EH (cell line): ENCODE results near the gene COL4A2.
A peak's percentile ranks its signal among the peaks of the same experiment; 100 is the strongest.
"Not testable (repeated sequence)": the region's sequence is repeated elsewhere in the genome, so short reads cannot be mapped to it uniquely, and the experiment has no call there.

Experiments
- DNase-seq: peaks from one replicate; pipeline ENCODE4 v3.0.0-alpha.2; 2015; ENCODE audit warnings: low read depth

Gene COL4A2

DNA sequence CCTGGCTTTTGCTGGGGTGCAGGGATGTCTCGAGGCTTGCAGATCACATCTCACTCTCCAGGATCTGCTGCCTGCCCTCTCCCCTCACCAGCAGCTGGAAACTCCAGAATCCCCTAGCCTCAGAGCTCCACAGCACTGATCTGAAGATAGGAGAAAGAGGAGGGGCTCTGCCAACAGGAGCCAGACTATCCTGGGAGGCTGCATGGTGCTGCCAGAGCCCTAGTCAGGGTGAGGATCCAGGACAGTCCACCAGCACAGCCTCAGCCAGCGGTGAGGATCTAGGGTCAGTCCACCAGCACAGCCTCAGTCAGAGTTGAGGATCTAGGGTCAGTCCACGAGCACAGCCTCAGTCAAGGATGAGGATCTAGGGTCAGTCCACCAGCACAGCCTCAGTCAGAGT, 189.2 kb downstream of the COL4A2 start:
- no peak for DNase-seq

DNA sequence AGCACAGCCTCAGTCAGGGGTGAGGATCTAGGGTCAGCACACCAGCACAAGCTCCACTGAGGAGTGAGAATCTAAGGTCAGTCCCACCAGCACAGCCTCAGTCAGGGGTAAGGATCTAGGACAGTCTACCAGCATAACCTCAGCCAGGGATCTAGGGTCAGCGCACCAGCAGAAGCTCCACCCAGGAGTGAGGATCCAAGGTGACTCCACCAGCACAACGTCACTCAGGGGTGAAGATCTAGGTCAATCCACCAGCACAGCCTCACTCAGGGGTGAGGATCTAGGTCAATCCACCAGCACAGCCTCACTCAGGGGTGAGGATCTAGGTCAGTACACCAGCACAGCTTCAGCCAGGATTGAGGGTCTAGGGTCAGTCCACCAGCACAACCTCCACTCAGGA, 189.9 kb downstream of the COL4A2 start:
- DNase-seq = no peak

DNA sequence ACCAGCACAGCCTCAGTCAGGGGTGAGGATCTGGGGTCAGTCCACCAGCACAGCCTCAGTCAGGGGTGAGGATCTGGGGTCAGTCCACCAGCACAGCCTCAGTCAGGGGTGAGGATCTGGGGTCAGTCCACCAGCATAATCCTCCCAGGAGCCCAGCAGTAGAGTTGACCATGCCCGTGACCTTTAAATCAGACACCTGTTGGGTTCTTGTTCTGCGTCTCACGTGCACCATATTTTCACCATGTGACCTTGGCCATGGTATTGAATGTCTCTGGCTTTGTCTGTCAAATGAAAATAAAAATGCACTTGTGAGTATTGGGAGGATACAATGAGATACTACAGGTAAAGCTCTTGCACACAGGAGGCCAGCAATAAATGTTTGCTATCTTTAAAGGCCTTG, 190.8 kb downstream of the COL4A2 start:
- not testable (repeated sequence) for DNase-seq

DNA sequence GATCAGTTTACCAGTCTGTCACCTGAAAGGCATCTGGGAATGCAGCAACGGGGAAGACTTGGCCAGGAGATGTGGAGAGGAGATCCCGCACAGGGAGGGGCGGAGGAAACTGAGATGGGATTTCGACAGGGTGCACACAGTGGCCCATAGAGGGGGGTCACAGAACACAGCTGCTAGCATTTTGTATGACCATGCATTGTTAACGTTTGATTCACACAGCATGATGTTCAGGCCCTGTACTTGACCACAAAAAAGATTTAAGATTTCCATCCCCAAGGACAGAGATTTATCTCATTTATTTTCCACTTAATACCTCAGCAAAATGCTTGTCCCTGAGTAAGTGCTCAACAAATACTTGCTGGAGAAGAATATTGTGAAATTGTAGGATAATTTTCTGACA, 191.2 kb downstream of the COL4A2 start:
- peak; percentile 56 for DNase-seq

DNA sequence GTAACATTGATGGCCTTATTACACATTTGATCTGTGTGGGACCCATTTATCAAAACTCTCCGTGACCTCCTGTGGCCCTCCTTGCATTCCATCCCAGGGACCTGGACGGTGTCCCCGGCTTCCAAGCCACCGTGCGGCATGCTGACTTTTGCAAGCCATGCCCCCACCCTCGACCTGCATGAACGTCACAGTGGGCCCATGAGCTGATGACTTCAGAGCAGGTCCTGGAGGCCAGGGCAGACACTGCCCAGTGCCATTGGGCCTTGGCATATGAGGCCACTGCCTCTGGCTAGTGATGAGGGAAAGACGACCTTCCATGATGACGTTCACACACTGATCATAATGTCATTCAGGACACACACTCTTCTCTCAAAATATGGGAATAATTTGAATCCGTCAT, 191.7 kb downstream of the COL4A2 start:
- DNase-seq = no peak

DNA sequence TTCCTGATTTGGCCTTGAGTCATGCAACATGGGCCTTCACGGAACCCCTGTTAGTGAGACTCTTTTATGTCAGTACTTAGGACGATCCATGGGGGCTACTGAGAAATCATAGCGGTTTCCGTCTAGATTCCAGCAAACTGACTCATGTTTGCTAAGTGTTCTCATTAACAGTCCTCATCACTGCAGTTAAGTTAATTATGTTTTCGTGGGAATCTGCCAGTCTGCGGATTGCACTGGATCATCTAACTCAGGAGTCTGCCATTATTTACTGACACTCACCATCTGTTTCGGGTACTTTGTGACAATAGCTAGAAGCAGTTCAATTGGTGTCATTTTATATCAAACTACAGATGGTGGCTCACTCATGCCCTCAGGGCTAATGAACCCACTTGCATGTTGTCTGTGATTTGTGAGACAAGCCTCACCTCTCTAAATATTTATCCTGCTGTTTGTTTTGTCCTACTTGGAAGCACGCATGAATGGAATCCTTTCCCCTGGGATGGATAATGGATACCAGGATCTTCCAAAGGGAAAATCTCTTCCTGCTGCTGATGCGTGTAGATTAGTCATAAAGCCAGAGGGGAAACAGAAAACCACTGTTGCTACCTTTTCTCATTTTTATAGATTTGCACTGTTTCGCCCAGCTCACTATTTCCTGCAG, 192.7 kb downstream of the COL4A2 start:
- DNase-seq = peak; percentile 93

DNA sequence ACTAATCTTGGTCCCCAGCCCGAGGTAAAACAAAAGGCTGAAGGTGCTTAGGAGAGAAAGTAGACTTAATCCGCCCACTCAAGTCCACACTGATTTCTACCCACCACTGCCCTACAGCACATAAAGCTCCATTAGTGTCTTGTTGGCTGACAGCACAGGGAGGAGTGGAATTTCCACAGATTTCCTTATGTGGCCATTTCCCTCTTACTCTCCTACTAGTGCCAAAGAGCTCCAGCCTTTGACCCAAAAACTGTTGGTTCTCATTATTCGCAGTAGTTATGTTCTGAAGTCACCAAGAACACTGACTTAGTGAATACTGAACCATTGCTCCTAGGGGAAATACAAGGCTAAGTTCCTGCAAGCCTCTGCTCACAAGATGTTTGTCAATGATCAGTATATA, 193.3 kb downstream of the COL4A2 start:
- DNase-seq = no peak

DNA sequence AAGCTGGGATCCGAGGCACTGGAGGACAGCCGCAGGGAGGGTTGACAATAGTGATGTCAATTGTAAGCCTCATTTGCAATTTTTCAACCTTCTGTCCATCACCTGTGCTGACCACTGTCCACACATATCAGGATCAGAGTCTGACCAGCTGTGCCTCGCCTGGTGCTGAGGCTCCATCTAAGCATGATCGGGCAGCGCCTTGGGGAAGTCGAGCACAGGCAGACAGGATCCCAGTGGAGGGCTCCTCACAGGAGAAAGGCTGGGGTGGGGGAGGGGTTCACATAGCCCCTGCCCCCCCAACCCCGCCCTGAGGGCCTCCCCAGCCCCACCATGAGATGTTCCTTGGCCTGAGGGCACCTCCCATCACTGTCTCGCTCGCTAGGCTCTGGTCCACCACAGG, 194.1 kb downstream of the COL4A2 start:
- DNase-seq = no peak

DNA sequence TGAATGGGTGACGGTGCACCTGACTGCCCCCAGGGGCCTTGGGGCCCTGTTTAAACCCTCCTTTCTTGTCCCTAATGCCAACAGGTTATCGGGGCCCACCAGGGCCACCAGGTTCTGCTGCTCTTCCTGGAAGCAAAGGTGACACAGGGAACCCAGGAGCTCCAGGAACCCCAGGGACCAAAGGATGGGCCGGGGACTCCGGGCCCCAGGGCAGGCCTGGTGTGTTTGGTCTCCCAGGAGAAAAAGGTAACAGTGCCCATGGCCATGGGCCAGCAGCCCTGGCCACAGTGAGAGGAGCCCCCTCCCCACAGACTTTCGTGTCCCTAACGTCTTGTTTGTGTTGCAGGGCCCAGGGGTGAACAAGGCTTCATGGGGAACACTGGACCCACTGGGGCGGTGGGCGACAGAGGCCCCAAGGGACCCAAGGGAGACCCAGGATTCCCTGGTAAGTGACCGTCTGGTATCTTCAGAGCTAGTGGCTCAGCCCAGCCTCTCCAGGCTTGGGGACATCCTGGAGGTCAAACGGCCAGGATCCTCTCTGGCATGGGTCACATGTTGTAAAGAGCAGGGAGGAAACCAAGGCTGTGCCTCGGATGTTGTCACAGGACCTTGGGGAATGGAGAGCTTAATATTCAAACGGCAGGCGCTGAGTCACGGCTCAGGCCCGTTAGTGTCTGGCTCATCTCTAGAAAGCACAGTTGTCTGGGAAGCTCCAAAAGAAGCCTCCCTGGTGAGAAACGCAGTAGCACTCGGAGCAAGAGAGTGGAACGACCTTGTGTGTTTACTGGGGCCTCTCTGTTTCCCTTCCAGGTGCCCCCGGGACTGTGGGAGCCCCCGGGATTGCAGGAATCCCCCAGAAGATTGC, 196.2 kb downstream of the COL4A2 start:
- DNase-seq = no peak

DNA sequence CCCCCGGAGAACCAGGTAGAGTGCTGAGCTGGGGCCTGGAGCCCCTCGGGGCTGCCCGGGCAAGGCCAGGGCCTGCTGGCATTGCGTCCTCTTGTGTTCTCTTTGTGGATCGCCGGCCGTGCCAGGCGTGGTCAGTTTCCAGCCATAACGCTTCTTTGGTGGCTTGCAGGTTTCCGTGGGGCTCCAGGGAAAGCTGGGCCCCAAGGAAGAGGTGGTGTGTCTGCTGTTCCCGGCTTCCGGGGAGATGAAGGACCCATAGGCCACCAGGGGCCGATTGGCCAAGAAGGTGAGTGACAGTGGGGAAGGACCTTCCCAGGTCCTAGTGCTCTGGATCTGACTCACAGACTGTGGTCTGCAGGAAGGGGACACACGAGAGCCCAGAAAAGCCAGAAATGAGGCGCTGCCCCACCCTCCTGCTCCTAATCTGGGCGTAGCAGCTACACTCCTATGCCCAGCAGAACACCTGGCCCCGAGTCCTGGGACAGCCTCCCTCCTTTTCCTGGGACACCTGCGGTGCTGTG, 197.0 kb downstream of the COL4A2 start:
- DNase-seq = no peak

DNA sequence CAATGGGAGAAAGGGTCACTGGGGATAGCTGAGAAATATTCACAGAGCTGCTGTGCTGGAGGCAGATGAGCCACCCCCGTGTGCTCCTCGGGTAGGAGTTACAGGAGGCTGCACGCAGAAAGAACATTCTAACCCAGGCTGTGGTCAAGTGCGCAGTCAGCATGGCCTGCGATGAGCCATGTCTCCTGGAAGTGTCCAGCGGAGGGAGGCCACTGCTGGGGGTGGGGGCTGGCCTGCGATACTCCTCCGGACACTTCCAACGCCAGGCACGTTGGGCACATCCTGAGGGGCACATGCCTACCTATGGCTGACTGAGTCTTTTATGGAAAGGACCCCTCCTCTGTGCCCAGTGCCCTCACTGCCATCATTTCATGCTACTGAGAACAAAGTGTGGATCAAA, 198.5 kb downstream of the COL4A2 start:
- DNase-seq = no peak

DNA sequence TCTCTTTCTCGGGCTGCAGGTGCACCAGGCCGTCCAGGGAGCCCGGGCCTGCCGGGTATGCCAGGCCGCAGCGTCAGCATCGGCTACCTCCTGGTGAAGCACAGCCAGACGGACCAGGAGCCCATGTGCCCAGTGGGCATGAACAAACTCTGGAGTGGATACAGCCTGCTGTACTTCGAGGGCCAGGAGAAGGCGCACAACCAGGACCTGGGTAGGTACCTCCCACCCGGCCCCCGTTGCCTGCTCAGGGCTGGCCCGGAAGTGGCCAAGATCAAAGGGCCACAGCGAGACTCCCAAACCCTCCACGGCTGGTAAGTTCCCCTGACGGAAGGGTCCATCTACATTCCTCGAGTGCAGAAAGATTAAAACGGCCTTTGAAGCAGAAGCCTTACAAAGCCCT, 199.3 kb downstream of the COL4A2 start:
- DNase-seq = no peak

DNA sequence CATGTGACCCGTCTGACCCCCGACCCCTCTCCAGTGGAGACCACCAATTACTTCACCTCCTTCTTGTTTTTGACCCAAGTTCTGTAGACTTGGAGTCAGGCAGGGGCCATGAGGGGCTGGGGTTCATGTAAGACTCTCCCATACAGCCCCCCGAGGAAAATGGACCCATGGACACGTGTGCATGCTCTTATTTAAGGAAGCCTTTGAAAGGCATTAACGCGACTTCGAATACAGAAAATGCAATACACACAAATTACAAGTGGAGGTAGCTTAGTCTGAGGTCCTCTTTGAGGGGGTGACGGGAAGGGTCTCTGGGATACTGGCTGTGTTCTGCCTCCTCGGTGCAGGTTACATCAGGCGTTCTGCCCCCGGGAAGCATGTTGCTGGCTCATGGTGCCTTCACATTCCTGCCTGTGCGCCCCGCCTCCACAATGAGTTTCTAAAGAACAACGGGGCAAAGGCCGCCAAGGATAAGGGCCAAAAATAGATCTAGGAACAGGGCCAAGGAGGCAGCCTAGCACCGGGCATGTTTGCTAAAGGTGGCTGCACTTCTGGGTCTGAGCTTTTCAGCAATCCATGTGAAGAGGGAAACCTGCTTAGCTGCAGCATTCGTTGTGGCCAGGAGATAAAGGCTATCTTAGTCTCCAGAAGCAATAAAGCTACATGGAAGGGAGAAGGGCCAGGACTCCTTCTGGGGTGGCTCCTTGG, 199.9 kb downstream of the COL4A2 start:
- DNase-seq = peak; percentile 56

DNA sequence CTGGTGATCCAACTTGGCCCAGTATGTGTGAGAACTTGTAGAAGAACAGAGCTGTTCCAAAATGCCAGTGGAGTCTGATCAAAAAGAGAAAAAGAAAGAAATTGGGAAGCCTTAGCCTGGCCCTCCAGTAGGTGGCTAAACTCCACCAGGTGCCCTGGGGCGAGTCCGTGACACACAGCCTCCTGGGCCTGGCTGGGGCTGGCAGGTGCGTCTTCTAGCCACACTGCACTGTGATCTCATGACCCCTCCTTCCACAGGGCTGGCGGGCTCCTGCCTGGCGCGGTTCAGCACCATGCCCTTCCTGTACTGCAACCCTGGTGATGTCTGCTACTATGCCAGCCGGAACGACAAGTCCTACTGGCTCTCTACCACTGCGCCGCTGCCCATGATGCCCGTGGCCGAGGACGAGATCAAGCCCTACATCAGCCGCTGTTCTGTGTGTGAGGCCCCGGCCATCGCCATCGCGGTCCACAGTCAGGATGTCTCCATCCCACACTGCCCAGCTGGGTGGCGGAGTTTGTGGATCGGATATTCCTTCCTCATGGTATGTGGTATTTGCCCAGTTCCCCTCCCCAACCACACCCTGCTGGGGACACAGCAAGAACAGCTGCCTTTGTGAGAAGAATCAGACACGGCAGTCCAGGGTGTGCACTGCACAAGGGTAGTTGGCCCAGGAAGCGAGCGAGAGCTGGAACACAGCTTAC, 200.7 kb downstream of the COL4A2 start:
- DNase-seq = no peak

DNA sequence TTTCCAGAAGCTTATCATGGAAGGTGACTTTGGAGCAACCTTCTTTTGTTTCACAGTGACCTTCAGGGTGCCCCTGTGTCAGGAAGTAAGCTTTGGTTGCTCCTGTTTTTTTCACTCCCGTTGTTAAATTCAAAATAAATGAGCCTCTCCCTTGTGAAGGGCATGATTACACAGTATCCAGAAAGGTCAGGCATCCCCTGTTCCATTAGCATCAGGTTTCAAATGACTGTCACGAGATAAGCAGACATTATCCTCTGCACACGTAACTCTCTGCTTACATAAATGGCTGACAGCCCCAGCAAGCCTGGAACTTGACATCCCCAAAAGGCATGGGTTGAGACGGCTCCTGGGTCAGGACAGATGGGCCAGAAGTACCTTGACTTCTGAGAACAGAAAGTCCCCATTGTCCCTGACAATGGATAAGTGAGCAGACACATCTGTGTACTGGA, 202.4 kb downstream of the COL4A2 start:
- no peak for DNase-seq

DNA sequence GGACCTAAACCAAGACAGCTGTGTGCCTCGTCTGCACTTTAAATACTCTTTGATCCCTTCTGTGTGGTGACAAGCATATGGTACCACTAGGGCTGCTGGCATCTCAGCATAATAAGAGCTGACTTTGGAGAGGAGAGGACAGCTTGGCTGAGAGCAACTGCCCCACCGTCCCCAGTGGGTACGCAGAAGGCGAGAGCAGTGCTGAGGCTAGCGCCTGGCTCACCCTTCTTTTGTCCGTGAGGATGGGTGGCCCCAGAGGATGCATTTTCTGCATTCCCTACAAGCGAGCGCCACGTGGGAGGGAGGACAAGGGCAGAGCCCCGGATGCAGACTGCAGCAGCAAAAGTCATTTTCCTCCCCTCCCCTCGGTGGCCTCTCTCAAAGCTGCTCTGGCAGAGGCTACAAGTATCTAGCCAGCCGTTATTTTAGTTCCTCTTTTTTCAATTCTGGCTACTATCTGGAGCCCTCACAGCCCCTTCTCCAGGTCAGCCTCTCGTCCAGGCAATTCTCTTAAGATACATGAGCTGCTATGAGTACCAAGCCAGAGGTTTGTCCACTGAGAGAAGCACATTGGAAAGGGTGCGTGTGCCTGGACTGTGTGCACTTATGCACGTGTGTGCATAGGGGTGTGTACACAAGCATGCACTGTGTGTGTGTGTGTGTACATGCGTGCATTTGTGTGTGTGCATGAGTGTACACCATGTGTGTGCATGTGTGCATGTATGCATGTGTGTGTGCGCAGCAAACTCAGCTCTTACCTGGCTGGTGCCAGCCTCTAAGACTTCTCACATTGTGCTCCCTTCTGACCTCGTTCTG, 203.1 kb downstream of the COL4A2 start:
- peak; percentile 56 for DNase-seq

DNA sequence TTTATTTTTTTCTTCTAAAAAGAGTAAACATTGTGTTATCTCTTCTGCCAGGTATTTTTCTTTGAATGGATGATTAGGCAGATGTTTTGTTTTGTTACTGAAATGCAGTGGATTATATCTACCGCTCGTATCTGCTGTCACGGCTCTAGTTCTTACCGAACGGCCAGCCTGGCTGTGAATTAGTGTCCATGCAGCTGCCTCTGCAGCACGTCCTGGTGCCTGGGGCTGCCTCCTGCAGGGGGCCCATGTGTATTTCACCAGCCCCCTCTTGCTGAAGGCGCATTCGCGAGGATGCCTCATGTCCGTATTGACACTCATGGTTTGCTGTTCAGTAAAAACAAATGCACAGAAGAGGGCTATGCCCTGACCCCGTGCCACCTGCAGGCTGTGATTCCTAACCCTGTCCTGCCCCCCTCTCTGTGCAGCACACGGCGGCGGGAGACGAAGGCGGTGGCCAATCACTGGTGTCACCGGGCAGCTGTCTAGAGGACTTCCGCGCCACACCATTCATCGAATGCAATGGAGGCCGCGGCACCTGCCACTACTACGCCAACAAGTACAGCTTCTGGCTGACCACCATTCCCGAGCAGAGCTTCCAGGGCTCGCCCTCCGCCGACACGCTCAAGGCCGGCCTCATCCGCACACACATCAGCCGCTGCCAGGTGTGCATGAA, 204.6 kb downstream of the COL4A2 start:
- DNase-seq = no peak

DNA sequence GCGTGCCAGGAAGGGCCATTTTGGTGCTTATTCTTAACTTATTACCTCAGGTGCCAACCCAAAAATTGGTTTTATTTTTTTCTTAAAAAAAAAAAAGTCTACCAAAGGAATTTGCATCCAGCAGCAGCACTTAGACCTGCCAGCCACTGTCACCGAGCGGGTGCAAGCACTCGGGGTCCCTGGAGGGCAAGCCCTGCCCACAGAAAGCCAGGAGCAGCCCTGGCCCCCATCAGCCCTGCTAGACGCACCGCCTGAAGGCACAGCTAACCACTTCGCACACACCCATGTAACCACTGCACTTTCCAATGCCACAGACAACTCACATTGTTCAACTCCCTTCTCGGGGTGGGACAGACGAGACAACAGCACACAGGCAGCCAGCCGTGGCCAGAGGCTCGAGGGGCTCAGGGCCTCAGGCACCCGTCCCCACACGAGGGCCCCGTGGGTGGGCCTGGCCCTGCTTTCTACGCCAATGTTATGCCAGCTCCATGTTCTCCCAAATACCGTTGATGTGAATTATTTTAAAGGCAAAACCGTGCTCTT, 205.2 kb downstream of the COL4A2 start:
- DNase-seq = no peak

DNA sequence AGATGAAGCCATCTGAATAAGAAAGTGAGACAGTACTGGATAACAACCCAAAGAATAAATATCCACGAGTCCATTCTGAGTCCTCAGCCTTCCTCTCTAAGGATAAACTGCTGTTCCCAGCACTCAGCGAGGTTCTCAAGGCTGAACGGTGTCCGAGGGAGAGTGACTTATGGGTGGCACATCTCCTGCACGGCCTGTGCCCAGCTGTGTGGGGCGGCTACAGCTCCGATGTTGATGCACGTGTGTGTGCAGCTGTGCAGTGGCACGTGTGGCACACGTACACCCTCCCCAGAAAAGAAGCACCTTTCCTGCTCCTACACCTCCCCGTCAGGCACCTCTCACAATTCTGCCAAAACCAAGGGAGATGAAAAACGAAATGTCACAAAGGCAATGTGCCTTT, 209.4 kb downstream of the COL4A2 start:
- DNase-seq = no peak

DNA sequence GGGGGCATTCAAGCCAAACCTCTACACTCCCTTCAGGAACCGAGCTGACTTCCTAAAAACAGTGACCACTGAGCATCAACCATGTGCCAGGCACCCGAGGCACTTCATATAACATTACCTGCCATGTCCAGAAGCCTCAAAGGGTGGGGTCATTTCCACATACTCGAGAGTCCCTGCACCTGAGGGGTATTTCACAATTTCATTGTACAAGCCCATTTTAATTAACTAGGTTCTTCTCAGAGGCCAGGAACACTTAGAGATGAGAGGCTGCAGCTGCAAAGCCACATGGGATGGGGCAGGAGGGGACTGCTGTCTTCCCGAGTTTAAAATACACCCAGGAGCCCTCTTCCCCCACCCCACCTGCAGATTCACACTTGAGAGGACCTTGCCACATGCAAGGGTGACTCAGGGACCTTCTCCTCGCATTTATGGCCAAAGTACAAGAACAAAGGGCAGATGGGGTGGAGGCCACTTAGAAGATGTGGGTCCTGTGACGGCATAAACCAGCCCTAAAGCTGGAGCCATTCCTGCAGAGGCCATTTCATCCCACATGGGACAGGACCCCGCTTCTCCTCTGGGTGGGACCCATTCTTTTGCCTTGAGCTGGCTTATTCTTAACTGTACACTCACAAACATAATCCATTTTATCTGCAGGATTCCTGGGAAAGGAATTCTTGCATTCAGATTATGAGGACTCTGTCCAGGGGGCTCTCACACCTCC, 210.6 kb downstream of the COL4A2 start:
- no peak for DNase-seq
